Measurements from ENCODE around the gene KIF20A.
"Not testable (repeated sequence)": the region's sequence is repeated elsewhere in the genome, so short reads cannot be mapped to it uniquely, and the experiment has no call there.

KIF20A gene

GRCh38 chr5:138182808-138183207, 3.9 kb downstream of the KIF20A start:
- Histone ChIP-seq H3K4me1 (ENCODE audit: control insufficient read depth, insufficient read depth, low read length, poor library complexity, severe bottlenecking) (no peaks in the 10 kb centered on the region), H3K27ac (ENCODE audit: low read depth, low read length, severe bottlenecking) (no peak overlapping the region), H3K4me3 (ENCODE audit: extremely low read depth, insufficient read depth, low read length, poor library complexity, severe bottlenecking) (no peak overlapping the region), H3K36me3 (ENCODE audit: control insufficient read depth, insufficient read depth, low read length) (peaks cover 69% of the 10 kb centered on the region), H3K9me3 (ENCODE audit: control insufficient read depth, low read length) (no peaks in the 10 kb centered on the region)
- WGBS, 2 experiments (ENCODE audit: insufficient coverage in 2 of 2): 100% methylated on average over 5 to 6 of the region's 6 CpGs

DNA sequence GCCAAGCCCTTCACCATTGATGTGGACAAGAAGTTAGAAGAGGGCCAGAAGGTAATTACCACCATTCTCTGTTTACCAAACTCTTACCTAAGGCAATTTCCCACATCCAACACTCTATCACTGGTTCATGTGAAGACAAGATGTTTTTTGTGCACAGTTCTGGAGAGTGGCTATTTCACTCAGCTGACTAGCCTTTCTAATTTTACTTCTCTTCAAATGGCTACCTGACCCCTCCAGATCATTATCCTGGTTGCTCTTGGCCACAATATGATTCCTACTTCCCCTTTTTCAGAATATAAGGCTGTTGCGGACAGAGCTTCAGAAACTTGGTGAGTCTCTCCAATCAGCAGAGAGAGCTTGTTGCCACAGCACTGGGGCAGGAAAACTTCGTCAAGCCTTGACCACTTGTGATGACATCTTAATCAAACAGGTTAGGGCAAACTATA, 7.1 kb downstream of the KIF20A start:
- no peak overlapping the region for H3K27ac ChIP-seq (ENCODE audit: low read depth, low read length, severe bottlenecking)
- peaks cover 98% of the 10 kb centered on the region for H3K36me3 ChIP-seq (ENCODE audit: control insufficient read depth, insufficient read depth, low read length)
- 100% methylated on average over 1 of the region's 2 CpGs for WGBS, 2 experiments (ENCODE audit: insufficient coverage in 2 of 2)
- H3K4me3 ChIP-seq (ENCODE audit: extremely low read depth, insufficient read depth, low read length, poor library complexity, severe bottlenecking): no peak overlapping the region
- H3K9me3 ChIP-seq (ENCODE audit: control insufficient read depth, low read length): no peaks in the 10 kb centered on the region
- H3K4me1 ChIP-seq (ENCODE audit: control insufficient read depth, insufficient read depth, low read length, poor library complexity, severe bottlenecking): no peaks in the 10 kb centered on the region

- Histone ChIP-seq H3K36me3 (ENCODE audit: control insufficient read depth, insufficient read depth, low read length) (peaks cover 95% of the 10 kb centered on the region), H3K4me3 (ENCODE audit: extremely low read depth, insufficient read depth, low read length, poor library complexity, severe bottlenecking) (no peak overlapping the region), H3K4me1 (ENCODE audit: control insufficient read depth, insufficient read depth, low read length, poor library complexity, severe bottlenecking) (no peaks in the 10 kb centered on the region), H3K9me3 (ENCODE audit: control insufficient read depth, low read length) (no peaks in the 10 kb centered on the region), H3K27ac (ENCODE audit: low read depth, low read length, severe bottlenecking) (no peak overlapping the region)
- 91 to 93% methylated on average over 3 of the region's 3 CpGs for WGBS, 2 experiments (ENCODE audit: insufficient coverage in 2 of 2)
Observed at GRCh38 chr5:138188626-138189025, 9.7 kb downstream of the KIF20A start.

GRCh38 chr5:138192826-138193225, 13.9 kb downstream of the KIF20A start:
- H3K9me3 ChIP-seq (ENCODE audit: control insufficient read depth, low read length): no peaks in the 10 kb centered on the region
- H3K27ac ChIP-seq (ENCODE audit: low read depth, low read length, severe bottlenecking): no peak overlapping the region
- no peak overlapping the region for H3K4me3 ChIP-seq (ENCODE audit: extremely low read depth, insufficient read depth, low read length, poor library complexity, severe bottlenecking)
- peaks cover 81% of the 10 kb centered on the region for H3K36me3 ChIP-seq (ENCODE audit: control insufficient read depth, insufficient read depth, low read length)
- 94 to 100% methylated on average over 2 to 3 of the region's 3 CpGs for WGBS, 2 experiments (ENCODE audit: insufficient coverage in 2 of 2)
- no peaks in the 10 kb centered on the region for H3K4me1 ChIP-seq (ENCODE audit: control insufficient read depth, insufficient read depth, low read length, poor library complexity, severe bottlenecking)

DNA sequence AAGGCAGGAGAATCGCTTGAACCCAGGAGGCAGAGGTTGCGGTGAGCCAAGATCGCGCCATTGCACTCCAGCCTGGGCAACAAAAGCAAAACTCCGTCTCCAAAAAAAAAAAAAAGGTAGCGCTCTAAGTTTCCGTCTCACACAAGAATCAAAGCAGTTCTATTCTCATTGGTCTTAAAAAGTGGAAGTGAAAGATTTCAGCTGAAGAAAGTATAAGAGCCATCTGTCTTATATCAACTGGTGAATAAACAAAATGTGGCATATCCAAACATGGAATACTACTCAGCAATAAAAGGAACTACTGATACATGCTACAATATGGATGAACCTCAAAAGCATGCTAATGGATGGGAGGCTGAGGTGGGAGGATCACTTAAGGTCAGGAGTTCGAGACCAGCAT, 14.9 kb downstream of the KIF20A start:
- H3K4me3 ChIP-seq (ENCODE audit: extremely low read depth, insufficient read depth, low read length, poor library complexity, severe bottlenecking); H3K9me3 ChIP-seq (ENCODE audit: control insufficient read depth, low read length); H3K4me1 ChIP-seq (ENCODE audit: control insufficient read depth, insufficient read depth, low read length, poor library complexity, severe bottlenecking); H3K27ac ChIP-seq (ENCODE audit: low read depth, low read length, severe bottlenecking): not testable (repeated sequence)
- H3K36me3 ChIP-seq (ENCODE audit: control insufficient read depth, insufficient read depth, low read length): peaks cover 81% of the 10 kb centered on the region
- 100% methylated on average over 1 of the region's 8 CpGs; no CpG with 5 or more reads in 1 of the 2 experiments for WGBS, 2 experiments (ENCODE audit: insufficient coverage in 2 of 2)

DNA sequence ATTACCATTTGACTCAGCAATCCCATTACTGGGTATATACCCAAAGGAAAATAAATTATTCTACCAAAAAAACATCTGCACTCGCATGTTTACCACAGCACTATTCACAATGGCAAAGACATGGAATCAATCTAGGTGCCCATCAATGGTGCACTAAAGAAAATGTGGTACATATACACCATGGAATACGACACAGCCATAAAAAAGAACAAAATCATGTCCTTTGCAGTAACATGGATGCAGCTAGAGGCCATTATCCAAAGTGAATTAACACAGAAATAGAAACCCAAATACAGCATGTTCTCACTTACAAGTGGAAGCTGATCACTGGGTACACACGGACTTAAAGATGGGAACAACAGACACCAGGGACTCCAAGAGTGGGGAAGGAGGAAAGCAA, 32.1 kb downstream of the KIF20A start:
- Histone ChIP-seq H3K36me3 (ENCODE audit: control insufficient read depth, insufficient read depth, low read length) (peaks cover 42% of the 10 kb centered on the region), H3K4me1 (ENCODE audit: control insufficient read depth, insufficient read depth, low read length, poor library complexity, severe bottlenecking) (peaks cover 3% of the 10 kb centered on the region), H3K9me3 (ENCODE audit: control insufficient read depth, low read length) (no peaks in the 10 kb centered on the region), H3K4me3 (ENCODE audit: extremely low read depth, insufficient read depth, low read length, poor library complexity, severe bottlenecking) (no peak overlapping the region), H3K27ac (ENCODE audit: low read depth, low read length, severe bottlenecking) (no peak overlapping the region)
- 97 to 100% methylated on average over 2 to 3 of the region's 3 CpGs for WGBS, 2 experiments (ENCODE audit: insufficient coverage in 2 of 2)

DNA sequence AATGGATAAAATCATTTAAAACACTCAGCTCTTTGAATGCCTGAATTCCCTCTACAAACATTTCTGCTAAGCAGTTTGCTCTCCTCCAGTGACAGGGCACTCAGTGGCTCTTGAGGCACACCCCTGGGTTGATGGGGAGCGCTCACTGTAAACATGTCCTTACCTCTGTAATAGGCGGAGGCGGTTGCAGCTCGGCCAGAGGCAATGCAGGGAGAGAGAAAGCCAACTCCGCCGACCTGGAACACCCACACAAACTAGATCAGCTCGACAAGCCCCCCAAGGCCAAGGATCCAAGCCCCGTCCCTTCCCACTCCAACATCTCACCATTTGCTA, 33.9 kb downstream of the KIF20A start:
- H3K27ac ChIP-seq (ENCODE audit: low read depth, low read length, severe bottlenecking): peak overlapping the region; percentile 81
- H3K36me3 ChIP-seq (ENCODE audit: control insufficient read depth, insufficient read depth, low read length): peaks cover 35% of the 10 kb centered on the region
- peaks cover 3% of the 10 kb centered on the region for H3K4me1 ChIP-seq (ENCODE audit: control insufficient read depth, insufficient read depth, low read length, poor library complexity, severe bottlenecking)
- H3K4me3 ChIP-seq (ENCODE audit: extremely low read depth, insufficient read depth, low read length, poor library complexity, severe bottlenecking): peak overlapping the region; percentile 100
- 0 to 3% methylated on average over 6 to 8 of the region's 8 CpGs for WGBS, 2 experiments (ENCODE audit: insufficient coverage in 2 of 2)
- H3K9me3 ChIP-seq (ENCODE audit: control insufficient read depth, low read length): no peaks in the 10 kb centered on the region

DNA sequence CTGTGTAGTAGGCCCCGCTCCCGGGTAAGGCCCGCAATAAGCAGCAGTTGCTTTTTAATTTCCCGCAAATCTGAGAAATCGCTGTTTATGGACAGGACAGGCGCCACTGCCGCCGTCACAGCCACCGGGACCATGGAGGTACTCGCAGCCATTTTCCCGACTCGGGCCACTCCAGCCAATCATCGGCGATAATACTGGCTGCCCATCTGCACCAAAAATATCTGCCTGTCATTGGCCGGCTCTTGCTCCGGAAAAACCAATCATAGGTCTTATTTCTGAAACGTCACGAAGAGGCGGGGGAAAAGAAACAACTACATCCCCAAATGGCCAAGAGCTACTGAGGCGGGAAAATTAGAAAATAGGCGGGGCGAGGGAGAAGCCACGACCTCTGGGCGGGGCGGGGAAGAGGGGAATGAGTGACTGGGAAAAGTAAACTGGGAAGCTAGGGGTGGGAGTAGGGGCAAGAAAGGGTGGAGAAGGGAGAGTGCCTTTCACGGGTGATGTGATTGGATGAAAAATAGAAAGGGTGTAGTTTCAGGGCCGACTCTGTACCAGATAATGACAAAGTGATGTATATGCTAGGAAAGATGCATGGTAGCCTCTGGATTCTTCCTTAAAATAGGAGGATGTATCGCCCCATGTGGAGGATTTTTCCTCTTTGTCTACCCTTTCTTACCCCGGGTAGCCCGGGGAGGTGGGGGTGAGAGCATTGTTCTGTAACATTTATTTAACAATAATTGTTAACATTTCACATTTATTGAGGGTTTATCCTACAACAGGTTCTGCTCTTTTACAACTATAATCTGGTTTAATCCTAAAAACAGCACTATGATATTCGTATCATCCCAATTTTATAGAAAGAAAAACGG, 34.5 kb downstream of the KIF20A start, which contains the start of gene CDC23:
Gene CDC23 (minus strand): TSS at position 163 of the 869 bp plus-strand sequence. CDS start 11 bp downstream, at position 152.
- Histone ChIP-seq H3K9me3 (ENCODE audit: control insufficient read depth, low read length) (no peaks in the 10 kb centered on the region), H3K36me3 (ENCODE audit: control insufficient read depth, insufficient read depth, low read length) (peaks cover 29% of the 10 kb centered on the region), H3K4me3 (ENCODE audit: extremely low read depth, insufficient read depth, low read length, poor library complexity, severe bottlenecking) (peak within 1 kb of the TSS; percentile 100), H3K27ac (ENCODE audit: low read depth, low read length, severe bottlenecking) (peak within 1 kb of the TSS; percentile 81), H3K4me1 (ENCODE audit: control insufficient read depth, insufficient read depth, low read length, poor library complexity, severe bottlenecking) (peaks cover 3% of the 10 kb centered on the region)
- WGBS, 2 experiments (ENCODE audit: insufficient coverage in 2 of 2): 7 to 10% methylated on average over 23 to 25 of the region's 32 CpGs

DNA sequence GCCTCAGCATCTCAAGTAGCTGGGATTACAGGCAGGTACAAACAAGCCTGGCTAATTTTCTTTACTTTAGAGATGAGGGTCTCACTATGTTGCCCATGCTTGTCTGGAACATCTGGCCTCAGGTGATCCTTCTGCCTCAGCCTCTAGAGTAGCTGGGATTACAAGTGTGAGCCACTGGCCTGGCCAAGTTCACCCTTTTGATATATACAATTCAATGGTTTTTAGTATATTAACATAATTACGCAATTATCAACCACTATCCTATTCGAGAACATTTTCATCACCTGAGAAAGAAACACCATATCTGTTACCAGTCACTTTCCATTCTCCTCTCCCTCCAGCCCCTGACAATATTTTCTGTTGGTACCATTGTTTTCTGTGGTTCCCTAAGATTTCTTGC, 37.9 kb downstream of the KIF20A start:
- Histone ChIP-seq H3K4me1 (ENCODE audit: control insufficient read depth, insufficient read depth, low read length, poor library complexity, severe bottlenecking) (no peaks in the 10 kb centered on the region), H3K27ac (ENCODE audit: low read depth, low read length, severe bottlenecking) (no peak overlapping the region), H3K36me3 (ENCODE audit: control insufficient read depth, insufficient read depth, low read length) (peaks cover 1% of the 10 kb centered on the region), H3K9me3 (ENCODE audit: control insufficient read depth, low read length) (peaks cover 3% of the 10 kb centered on the region), H3K4me3 (ENCODE audit: extremely low read depth, insufficient read depth, low read length, poor library complexity, severe bottlenecking) (no peak overlapping the region)
- WGBS, 2 experiments (ENCODE audit: insufficient coverage in 2 of 2): 100% methylated on average over 2 of the region's 2 CpGs

- H3K27ac ChIP-seq (ENCODE audit: low read depth, low read length, severe bottlenecking): no peak overlapping the region
- H3K9me3 ChIP-seq (ENCODE audit: control insufficient read depth, low read length): peaks cover 17% of the 10 kb centered on the region
- no peak overlapping the region for H3K4me3 ChIP-seq (ENCODE audit: extremely low read depth, insufficient read depth, low read length, poor library complexity, severe bottlenecking)
- 86 to 100% methylated on average over 1 of the region's 1 CpG for WGBS, 2 experiments (ENCODE audit: insufficient coverage in 2 of 2)
- no peaks in the 10 kb centered on the region for H3K36me3 ChIP-seq (ENCODE audit: control insufficient read depth, insufficient read depth, low read length)
- no peaks in the 10 kb centered on the region for H3K4me1 ChIP-seq (ENCODE audit: control insufficient read depth, insufficient read depth, low read length, poor library complexity, severe bottlenecking)
Observed at GRCh38 chr5:138223532-138223931, 44.6 kb downstream of the KIF20A start.

DNA sequence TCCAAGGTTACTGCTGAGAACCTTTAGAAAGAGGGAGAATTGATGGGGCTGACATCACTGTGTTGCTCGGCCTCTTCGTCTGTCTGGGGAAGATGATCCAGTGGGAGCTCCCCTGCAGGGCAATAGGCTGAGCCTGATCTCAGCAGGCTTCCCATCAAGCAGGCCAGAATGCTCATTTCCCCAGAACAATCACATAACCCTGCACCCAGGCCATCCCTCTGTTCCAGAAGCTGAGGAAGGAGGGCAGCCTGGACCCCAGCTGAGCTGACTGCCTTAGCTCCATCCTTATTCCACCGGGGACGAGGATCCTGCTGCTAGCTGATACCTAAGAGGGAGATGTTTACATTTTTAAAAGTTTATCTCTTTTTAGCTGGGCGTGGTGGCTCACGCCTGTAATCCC, 45.8 kb downstream of the KIF20A start:
- Histone ChIP-seq H3K36me3 (ENCODE audit: control insufficient read depth, insufficient read depth, low read length) (no peaks in the 10 kb centered on the region), H3K4me3 (ENCODE audit: extremely low read depth, insufficient read depth, low read length, poor library complexity, severe bottlenecking) (no peak overlapping the region), H3K4me1 (ENCODE audit: control insufficient read depth, insufficient read depth, low read length, poor library complexity, severe bottlenecking) (peaks cover 6% of the 10 kb centered on the region), H3K9me3 (ENCODE audit: control insufficient read depth, low read length) (peaks cover 14% of the 10 kb centered on the region), H3K27ac (ENCODE audit: low read depth, low read length, severe bottlenecking) (no peak overlapping the region)
- WGBS, 2 experiments (ENCODE audit: insufficient coverage in 2 of 2): 83% methylated on average over 4 of the region's 6 CpGs; no CpG with 5 or more reads in 1 of the 2 experiments

All from mesodermal cell (in vitro differentiated cells).